Eye (tissue), 1 donor: ENCODE results near the gene APOE.
"Not testable (repeated sequence)": the region's sequence is repeated elsewhere in the genome, so short reads cannot be mapped to it uniquely, and the experiment has no call there.

ENCODE experiments used
- DNase-seq: peaks from one replicate; pipeline ENCODE4 v3.0.0-alpha.2; 2015

The APOE gene

DNA sequence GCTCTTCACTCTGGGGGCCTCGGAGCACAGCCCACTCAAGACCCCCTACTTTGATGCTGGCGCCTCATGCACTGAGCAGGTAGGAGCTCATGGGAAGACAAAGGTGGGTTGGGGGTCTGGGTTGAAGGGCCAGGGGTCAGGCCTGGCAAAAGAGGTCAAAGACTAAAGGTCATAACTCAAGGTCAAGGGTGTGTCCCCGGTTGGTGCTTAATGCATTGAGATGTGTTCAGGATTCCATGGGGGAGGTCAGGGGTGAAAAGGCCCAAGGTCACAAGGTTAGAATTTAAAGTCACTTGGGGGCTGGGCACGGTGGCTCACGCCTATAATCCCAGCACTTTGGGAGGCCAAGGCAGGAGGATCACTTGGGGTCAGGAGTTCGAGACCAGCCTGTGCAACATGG, 19.5 kb upstream of the APOE start:
- no peak for DNase-seq

DNA sequence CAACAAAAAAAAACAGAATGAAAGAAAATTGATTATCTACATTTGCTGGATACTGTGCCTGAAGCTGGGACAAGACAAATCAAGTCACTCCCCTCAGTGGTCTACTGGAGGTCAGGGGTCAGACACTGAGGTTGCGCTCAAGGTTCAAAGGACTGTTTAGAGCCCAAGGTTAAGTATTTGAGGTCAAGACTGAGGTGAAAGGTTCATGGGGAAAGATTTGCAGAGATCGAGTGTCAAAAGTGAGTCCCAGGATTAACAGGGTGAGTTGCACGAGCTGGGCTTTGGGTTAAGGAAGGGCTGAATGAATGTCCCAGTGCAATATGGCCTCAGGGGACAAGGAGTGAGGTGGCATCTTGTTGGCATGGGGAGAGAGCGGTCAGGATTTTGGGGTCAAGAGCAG, 17.9 kb upstream of the APOE start:
- no peak for DNase-seq

- DNase-seq: not testable (repeated sequence)
Observed at GRCh38 chr19:44888335-44888734, 17.3 kb upstream of the APOE start.

- DNase-seq: no peak
Observed at GRCh38 chr19:44889830-44890365, 15.7 kb upstream of the APOE start.

GRCh38 chr19:44890366-44891015, 15.1 kb upstream of the APOE start:
- DNase-seq: peak; percentile 99

DNA sequence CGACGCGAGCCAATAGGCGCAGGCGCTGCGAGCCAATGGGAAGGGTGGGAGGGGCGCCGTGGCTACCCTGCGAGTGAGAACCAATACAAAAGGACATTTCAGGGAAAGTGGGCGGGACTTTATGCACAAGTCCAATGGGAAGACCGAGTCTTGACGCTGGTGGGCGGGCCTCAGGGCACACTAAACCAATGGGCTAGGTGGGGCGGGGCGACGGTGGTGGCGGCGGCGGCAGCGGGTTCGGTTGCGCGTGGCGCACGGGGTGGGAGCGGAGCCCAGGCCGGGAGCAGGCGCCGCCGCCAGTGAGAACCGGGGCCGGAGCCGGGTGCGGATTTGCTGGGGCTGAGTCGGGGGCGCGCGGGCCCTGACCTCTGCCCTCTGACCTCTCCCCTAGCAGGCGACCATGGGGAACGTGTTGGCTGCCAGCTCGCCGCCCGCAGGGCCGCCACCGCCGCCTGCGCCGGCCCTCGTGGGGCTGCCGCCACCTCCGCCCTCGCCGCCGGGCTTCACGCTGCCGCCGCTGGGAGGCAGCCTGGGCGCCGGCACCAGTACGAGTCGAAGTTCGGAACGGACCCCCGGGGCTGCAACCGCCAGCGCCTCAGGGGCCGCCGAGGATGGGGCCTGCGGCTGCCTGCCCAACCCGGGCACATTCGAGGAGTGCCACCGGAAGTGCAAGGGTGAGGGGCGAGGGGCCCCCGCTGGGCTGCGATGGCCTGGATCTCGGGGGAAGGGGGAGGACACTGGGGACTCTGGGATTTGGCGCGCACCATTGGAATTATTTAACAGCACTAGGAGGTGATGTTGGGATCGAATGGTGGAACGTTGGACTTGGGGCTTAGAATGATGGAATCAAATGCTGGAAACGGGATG, 14.3 kb upstream of the APOE start, which contains the start of gene TOMM40:
TOMM40 (plus strand) TSS at position 239 of the 867 bp plus-strand sequence; CDS start at position 401, 162 bp downstream.
- DNase-seq: peak; percentile 100

DNA sequence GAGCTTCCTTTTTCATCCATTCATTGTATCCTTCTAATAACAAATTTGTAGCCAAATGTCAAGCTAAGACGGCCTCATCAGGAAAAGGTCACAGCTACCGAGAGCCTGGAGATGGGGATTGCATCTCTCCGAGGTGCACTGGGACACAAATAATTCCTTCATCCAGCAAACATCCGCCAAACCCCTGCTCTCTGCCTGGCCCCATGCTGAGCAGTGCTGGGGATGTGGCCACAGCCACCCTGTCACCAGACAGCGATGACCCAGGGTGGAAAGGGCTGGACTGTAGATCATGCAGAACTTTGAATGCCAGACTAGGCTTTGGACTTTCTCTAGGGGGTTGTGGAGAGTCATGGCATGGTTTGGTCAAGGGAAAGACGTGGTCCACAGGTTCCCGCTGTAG, 12.7 kb upstream of the APOE start:
- no peak for DNase-seq

DNA sequence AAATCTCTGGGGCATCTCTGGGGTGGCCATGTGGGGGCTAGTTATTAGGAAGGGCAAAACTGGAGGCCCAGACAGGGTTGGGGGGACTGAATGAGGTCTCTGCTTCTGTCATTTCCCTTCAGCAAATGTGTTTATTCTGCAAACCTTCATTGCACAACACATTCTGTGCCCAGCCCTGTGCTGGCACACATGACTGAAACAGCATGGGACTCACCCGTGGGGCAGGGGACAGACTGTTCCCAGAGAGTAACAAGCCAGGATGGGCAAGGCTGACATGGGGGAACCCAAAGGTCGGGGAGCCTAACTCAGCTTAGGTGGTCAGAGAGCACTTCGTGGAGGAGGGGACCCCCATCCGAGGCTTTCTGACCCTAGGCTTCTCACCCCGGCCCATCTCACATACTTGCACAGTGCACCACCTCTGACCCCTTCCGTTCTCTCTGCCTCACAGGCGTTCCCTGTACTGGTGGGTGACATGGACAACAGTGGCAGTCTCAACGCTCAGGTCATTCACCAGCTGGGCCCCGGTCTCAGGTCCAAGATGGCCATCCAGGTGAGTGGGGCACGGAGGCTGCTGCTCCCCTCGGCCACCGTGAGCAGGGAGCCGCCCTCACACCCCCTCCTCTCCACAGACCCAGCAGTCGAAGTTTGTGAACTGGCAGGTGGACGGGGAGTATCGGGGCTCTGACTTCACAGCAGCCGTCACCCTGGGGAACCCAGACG, 12.1 kb upstream of the APOE start:
- no peak for DNase-seq

- no peak for DNase-seq
Observed at GRCh38 chr19:44894052-44894400, 11.6 kb upstream of the APOE start.

- DNase-seq: no peak
Observed at GRCh38 chr19:44894946-44895345, 10.7 kb upstream of the APOE start.

DNA sequence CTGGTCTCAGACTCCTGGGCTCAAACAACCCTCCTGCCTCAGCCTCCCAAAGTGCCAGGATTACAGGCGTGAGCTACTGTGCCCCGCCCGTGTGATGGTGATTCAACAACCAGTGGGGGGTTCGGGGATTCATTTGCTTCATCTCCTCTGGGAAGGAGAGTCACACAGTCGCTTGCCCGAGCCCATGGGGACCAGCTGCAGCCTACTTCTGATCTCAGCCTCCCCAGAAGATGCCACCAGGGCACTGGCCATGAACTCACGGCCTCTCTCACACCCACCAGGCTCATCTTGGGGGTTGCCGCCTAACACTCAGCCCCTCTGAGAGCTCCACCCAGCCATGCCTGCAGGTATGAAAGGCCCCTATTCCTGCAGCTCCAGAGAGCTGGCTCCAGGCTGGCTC, 7.8 kb upstream of the APOE start:
- DNase-seq: no peak

DNA sequence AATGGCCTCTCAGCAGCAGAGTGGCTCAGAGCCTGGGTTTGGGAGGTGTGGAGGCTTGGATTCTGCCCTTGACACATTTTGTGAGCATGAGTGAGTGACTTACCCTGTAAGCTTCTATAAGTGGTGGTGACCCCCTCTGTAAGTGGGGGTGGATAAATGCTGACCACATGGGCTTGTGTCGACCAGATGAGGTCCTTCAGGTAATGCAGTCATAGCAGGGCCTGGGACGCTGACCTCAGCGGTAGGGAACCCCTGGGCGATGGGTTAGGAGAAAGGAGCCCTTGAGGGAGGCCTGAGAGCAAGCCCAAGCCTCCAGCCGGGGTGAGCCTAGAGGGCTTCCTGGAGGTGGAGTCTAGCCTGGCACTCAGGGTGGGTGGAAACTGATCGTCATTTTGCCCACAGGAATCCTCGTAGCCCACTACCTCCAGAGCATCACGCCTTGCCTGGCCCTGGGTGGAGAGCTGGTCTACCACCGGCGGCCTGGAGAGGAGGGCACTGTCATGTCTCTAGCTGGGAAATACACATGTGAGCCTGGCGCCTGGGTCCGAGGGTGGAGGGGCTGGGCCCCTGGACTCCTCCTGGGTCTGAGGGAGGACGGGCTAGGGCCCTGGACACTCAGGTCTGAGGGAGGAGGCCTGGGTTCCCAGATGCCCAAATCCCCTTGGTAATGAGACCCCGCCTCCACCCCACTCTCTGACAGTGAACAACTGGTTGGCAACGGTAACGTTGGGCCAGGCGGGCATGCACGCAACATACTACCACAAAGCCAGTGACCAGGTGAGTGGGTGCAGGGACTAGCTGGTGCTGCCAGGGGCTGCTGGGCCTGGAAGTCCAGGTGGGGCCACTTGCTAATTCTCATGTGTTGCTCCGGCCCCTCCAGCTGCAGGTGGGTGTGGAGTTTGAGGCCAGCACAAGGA, 5.0 kb upstream of the APOE start:
- DNase-seq: no peak

DNA sequence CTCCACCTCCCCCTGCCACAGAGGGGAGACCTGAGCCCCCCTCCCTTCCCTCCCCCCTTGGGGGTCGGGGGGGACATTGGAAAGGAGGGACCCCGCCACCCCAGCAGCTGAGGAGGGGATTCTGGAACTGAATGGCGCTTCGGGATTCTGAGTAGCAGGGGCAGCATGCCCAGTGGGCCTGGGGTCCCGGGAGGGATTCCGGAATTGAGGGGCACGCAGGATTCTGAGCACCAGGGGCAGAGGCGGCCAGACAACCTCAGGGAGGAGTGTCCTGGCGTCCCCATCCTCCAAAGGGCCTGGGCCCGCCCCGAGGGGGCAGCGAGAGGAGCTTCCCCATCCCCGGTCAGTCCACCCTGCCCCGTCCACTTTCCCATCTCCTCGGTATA, 2.4 kb upstream of the APOE start:
- DNase-seq: no peak

GRCh38 chr19:44903602-44904425, 1.8 kb upstream of the APOE start:
- DNase-seq: peak; percentile 91

DNA sequence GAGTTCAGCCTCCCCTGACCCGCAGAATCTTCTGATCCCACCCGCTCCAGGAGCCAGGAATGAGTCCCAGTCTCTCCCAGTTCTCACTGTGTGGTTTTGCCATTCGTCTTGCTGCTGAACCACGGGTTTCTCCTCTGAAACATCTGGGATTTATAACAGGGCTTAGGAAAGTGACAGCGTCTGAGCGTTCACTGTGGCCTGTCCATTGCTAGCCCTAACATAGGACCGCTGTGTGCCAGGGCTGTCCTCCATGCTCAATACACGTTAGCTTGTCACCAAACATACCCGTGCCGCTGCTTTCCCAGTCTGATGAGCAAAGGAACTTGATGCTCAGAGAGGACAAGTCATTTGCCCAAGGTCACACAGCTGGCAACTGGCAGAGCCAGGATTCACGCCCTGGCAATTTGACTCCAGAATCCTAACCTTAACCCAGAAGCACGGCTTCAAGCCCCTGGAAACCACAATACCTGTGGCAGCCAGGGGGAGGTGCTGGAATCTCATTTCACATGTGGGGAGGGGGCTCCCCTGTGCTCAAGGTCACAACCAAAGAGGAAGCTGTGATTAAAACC, 1.1 kb upstream of the APOE start:
- DNase-seq: no peak

GRCh38 chr19:44907613-44908012, 2.0 kb downstream of the APOE start:
- no peak for DNase-seq

GRCh38 chr19:44908074-44908835, 2.7 kb downstream of the APOE start:
- DNase-seq: no peak

DNA sequence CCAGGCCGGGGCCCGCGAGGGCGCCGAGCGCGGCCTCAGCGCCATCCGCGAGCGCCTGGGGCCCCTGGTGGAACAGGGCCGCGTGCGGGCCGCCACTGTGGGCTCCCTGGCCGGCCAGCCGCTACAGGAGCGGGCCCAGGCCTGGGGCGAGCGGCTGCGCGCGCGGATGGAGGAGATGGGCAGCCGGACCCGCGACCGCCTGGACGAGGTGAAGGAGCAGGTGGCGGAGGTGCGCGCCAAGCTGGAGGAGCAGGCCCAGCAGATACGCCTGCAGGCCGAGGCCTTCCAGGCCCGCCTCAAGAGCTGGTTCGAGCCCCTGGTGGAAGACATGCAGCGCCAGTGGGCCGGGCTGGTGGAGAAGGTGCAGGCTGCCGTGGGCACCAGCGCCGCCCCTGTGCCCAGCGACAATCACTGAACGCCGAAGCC, 3.3 kb downstream of the APOE start:
- DNase-seq: no peak

DNA sequence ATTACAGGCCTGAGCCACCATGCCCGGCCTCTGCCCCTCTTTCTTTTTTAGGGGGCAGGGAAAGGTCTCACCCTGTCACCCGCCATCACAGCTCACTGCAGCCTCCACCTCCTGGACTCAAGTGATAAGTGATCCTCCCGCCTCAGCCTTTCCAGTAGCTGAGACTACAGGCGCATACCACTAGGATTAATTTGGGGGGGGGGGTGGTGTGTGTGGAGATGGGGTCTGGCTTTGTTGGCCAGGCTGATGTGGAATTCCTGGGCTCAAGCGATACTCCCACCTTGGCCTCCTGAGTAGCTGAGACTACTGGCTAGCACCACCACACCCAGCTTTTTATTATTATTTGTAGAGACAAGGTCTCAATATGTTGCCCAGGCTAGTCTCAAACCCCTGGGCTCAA, 4.2 kb downstream of the APOE start:
- no peak for DNase-seq

- not testable (repeated sequence) for DNase-seq
Observed at GRCh38 chr19:44911896-44912295, 6.3 kb downstream of the APOE start.
